GM21447 (cell line): ENCODE results near the gene EFHC2.

ENCODE experiments used
- ATAC-seq: cut with Tn5 transposase; IDR thresholded peaks from one replicate; pipeline ENCODE4 v1.9.1; 2021; ENCODE audit not compliant: unreplicated experiment

The EFHC2 gene

DNA sequence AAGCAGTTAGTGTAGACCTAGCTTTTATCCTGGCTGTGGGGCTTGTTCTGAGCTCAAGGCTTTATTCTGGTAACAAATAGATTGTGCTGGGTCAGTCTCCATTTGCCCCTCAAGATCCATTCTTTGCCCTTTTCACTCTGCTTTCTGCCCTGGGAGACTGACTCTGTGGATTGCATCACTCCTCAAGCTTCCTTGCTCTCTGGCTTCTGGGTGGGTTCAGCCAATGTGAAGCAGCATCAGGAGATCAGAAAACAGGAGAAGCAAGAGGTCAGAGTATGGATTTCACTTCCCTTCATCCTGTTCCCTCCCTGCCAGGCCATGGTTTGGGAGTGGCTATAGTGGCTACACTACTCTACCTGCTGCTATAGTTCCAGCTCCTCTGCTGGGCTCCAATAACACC, 186.2 kb downstream of the EFHC2 start:
- ATAC-seq: no peak

GRCh38 chrX:44156726-44157125, 186.7 kb downstream of the EFHC2 start:
- no peak for ATAC-seq

DNA sequence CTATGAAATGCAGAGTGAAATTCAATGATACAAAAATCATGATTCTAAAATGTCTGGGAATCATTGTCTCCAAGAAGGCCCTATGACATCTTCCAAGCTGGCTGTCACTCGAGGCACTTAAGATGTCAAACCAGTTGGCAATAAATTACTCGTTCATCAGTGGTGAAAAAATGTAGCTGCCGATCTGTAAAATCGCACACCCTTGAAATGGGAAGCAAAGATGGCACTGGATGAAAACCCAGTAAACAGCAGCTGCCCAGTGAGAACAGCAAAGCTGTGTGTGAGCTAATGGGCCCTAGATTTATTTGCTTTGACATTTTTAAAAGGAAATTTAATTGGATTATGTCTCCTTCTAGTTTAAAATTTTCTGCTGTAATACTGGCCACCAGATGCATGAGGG, 188.3 kb downstream of the EFHC2 start:
- ATAC-seq: no peak

DNA sequence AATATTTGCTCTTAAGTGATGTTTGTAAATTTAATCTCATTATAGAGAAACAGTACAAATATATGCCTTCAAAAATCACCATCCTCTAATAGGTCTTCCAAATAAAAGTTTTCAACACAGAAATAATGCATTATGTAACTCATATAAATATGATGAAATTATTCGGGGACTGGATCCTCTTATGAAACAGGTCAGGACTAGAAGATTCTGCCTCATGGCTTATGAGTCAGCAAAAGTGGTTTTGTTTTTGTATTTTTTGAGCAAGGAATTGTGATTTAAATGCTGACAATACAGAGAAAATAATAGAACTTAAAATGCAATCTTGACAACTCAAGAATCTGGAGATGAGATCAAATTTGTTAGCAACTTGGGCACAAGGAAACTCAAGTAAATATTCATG, 190.6 kb downstream of the EFHC2 start:
- no peak for ATAC-seq

DNA sequence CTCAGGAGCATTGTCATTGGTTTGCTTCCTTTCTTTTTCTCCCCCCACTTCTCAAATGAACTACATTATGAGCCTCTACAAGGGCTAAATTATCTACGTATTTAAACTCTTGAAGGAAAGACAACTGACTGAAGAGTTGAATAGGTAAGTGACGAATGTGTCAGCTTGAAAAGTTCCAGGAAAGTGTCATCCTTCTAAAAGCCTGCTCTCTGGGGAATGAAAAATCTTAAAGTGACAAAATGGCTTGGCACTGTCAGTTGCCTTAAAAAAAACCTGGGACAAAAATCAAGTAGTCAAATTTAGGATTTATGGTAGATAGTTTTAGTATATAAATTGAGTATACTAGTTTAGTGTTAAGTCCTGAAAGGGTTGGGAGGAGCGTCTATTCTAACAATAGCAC, 196.3 kb downstream of the EFHC2 start:
- ATAC-seq: no peak

GRCh38 chrX:44144177-44144945, 199.1 kb downstream of the EFHC2 start:
- no peak for ATAC-seq

DNA sequence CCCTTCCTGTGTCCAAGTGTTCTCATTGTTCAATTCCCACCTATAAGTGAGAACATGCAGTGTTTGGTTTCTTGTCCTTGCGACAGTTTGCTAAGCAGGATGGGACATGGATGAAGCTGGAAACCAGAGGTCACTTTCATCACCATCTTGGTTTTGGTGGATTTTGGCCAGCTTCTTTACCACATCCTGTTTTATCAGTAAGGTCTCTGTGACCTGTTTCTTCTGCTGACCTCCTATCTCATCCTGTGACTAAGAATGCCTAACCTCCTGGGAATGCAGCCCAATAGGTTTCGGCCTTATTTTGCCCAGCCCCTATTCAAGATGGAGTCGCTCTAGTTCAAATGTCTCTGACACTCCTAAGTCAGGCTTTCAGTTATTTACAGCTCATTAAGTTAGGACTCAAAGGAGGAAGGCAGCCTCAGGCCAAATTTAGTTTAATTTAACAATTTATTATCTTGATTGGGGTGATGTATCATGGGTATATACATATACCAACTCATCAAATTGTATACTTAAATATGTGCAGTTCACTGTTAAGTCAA, 200.3 kb downstream of the EFHC2 start:
- no peak for ATAC-seq

- ATAC-seq: no peak
Measured at GRCh38 chrX:44130189-44130588, 213.3 kb downstream of the EFHC2 start.

DNA sequence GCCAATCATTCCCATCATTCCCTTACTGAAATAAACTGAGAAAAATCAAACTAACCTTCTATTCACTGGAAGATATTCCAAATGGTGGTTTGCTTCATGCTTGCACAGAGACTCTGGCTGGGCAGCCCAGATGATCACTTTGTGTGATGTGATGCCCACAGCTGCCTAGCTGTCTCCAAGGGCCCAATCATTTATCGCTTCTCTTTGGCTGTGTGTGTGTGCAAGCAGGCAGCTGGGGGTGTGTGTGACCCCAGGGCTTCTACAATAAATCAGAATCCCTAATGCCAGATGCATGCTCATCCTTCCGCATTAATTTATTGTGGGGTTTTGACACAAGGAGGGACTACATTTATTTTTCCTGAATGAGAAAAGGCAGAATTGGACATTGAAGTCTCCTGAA, 230.1 kb downstream of the EFHC2 start:
- no peak for ATAC-seq

GRCh38 chrX:44106864-44107263, 236.6 kb downstream of the EFHC2 start:
- ATAC-seq: no peak

- no peak for ATAC-seq
Measured at GRCh38 chrX:44105228-44105913, 238.1 kb downstream of the EFHC2 start.

DNA sequence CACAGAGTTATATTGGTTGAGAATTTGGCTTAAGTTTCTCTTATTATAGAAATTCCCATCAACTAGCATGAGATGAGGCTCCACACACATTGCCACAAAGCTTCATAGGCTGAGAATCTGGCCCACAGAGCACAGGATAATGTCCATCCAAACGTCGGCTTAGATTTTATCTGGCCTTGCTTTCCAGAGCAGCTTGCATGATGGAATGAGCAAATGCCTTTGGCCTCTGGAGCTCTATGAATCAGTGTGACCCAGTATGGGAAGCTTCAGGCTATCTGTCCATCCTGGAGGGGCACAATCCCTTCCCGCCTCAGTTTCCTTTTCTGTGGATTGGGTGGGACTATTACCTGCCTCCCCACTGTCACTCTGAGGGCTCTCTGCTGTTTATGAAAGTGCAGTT, 238.8 kb downstream of the EFHC2 start:
- no peak for ATAC-seq

DNA sequence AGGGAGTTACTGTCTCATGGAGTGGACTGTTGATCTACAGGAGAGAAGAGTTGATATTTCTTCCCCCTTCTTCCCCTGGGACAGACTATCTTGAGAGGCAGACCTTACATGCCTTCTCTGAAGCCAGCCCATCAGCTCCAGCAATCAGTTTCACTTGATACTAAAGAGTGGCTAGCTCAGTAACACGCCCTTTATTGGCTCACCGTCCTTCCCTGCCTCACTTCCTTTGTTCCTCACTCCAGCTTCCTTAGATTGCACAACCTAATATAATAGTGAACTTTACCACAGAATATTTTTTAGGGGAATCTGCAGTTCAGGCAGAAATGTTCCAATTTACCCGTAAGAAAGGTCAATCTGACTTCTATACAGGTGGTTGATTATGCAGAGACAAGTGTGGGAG, 242.2 kb downstream of the EFHC2 start:
- no peak for ATAC-seq

DNA sequence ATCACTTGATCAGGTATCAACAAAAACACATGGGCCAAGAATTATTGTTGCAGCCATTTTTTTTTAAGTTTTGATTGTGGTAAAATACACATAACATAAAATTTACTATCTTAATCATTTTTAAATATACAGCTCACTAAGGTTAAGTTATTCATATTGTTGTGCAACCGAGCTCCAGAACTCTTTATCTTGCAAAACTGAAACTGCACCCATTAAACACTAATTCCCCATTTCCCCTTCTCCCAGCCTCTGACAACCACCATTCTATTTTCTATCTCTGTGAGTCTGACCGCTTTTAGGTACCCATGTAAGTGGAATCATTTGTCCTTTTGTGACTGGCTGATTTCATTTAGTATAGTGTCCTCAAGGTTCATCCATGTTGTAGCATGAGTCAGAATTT, 244.1 kb downstream of the EFHC2 start:
- no peak for ATAC-seq
